ENCODE results near the gene CAPZB. TPM values are rescaled to one million over a fixed set of nuclear protein-coding genes. Genes with fewer than 3 reads are reported as not detected.

CAPZB gene
- polyA plus RNA-seq, 1 donor from 2014 or later = 159 TPM

- Histone ChIP-seq H3K9ac (ENCODE audit: low read length) (no peak overlapping the region), H3K4me3 (ENCODE audit: low read length) (no peak overlapping the region), H3K9me2 (ENCODE audit: insufficient read depth, low read length) (no peaks in the 10 kb centered on the region), H2AFZ (ENCODE audit: low read depth, low read length) (no peak overlapping the region), H3K36me3 (ENCODE audit: insufficient read depth, low read length) (no peaks in the 10 kb centered on the region), H3K27ac (ENCODE audit: low read length) (no peak overlapping the region), H3K4me2 (ENCODE audit: low read length) (no peak overlapping the region), H3F3A (ENCODE audit: insufficient read depth, low read length, poor library complexity, severe bottlenecking) (no peaks in the 10 kb centered on the region), H3K79me2 (replicated peaks; ENCODE audit: insufficient read depth, low read length) (peaks cover 25% of the 10 kb centered on the region), H3K27me3 (ENCODE audit: insufficient read depth, low read depth, low read length) (no peaks in the 10 kb centered on the region), H4K20me1 (ENCODE audit: insufficient read depth) (no peaks in the 10 kb centered on the region), H3K9me3 (ENCODE audit: low read length) (no peaks in the 10 kb centered on the region)
- no peak for TF ChIP-seq EP300 (conservative IDR thresholded peaks at IDR 0.05; ENCODE audit: poor library complexity, severe bottlenecking)
- no peak for TF ChIP-seq CTCF (IDR thresholded peaks at IDR 0.05; ENCODE audit: poor library complexity, severe bottlenecking)
- TF ChIP-seq EZH2 (IDR thresholded peaks at IDR 0.05; ENCODE audit: borderline replicate concordance, insufficient read depth, low read length, poor library complexity, severe bottlenecking) = no peak
- no peak for TF ChIP-seq REST (IDR thresholded peaks at IDR 0.05; ENCODE audit: borderline replicate concordance)
- TF ChIP-seq RAD21 (conservative IDR thresholded peaks at IDR 0.05) = no peak
- no peak for TF ChIP-seq SMC3 (conservative IDR thresholded peaks at IDR 0.05; ENCODE audit: poor library complexity)
- no peak for TF ChIP-seq POLR2AphosphoS5 (IDR thresholded peaks at IDR 0.05)
- no peak for TF ChIP-seq MXI1 (conservative IDR thresholded peaks at IDR 0.05; ENCODE audit: poor library complexity, severe bottlenecking)
- no peak for TF ChIP-seq TAF1 (IDR thresholded peaks at IDR 0.05; ENCODE audit: low read depth)
Observed at GRCh38 chr1:19465650-19466049, 19.7 kb downstream of the CAPZB start.

- no peaks in the 10 kb centered on the region for H3K27me3 ChIP-seq (ENCODE audit: insufficient read depth, low read depth, low read length)
- TF ChIP-seq SMC3 (conservative IDR thresholded peaks at IDR 0.05; ENCODE audit: poor library complexity) = no peak
- no peak overlapping the region for H2AFZ ChIP-seq (ENCODE audit: low read depth, low read length)
- H3K36me3 ChIP-seq (ENCODE audit: insufficient read depth, low read length) = no peaks in the 10 kb centered on the region
- no peaks in the 10 kb centered on the region for H4K20me1 ChIP-seq (ENCODE audit: insufficient read depth)
- no peak overlapping the region for H3K4me3 ChIP-seq (ENCODE audit: low read length)
- no peaks in the 10 kb centered on the region for H3F3A ChIP-seq (ENCODE audit: insufficient read depth, low read length, poor library complexity, severe bottlenecking)
- H3K79me2 ChIP-seq (replicated peaks; ENCODE audit: insufficient read depth, low read length) = peaks cover 25% of the 10 kb centered on the region
- no peak overlapping the region for H3K9ac ChIP-seq (ENCODE audit: low read length)
- H3K9me2 ChIP-seq (ENCODE audit: insufficient read depth, low read length) = no peaks in the 10 kb centered on the region
- no peaks in the 10 kb centered on the region for H3K9me3 ChIP-seq (ENCODE audit: low read length)
- no peak overlapping the region for H3K27ac ChIP-seq (ENCODE audit: low read length)
- no peak overlapping the region for H3K4me2 ChIP-seq (ENCODE audit: low read length)
Observed at GRCh38 chr1:19465123-19465522, 20.2 kb downstream of the CAPZB start.

- H3K36me3 ChIP-seq (ENCODE audit: insufficient read depth, low read length) = no peaks in the 10 kb centered on the region
- no peak overlapping the region for H3K9ac ChIP-seq (ENCODE audit: low read length)
- H2AFZ ChIP-seq (ENCODE audit: low read depth, low read length) = no peak overlapping the region
- H4K20me1 ChIP-seq (ENCODE audit: insufficient read depth) = no peaks in the 10 kb centered on the region
- TF ChIP-seq EP300 (conservative IDR thresholded peaks at IDR 0.05; ENCODE audit: poor library complexity, severe bottlenecking) = no peak
- no peak for TF ChIP-seq MXI1 (conservative IDR thresholded peaks at IDR 0.05; ENCODE audit: poor library complexity, severe bottlenecking)
- no peak for TF ChIP-seq EZH2 (IDR thresholded peaks at IDR 0.05; ENCODE audit: borderline replicate concordance, insufficient read depth, low read length, poor library complexity, severe bottlenecking)
- TF ChIP-seq SMC3 (conservative IDR thresholded peaks at IDR 0.05; ENCODE audit: poor library complexity) = no peak
- no peaks in the 10 kb centered on the region for H3K27me3 ChIP-seq (ENCODE audit: insufficient read depth, low read depth, low read length)
- H3K9me3 ChIP-seq (ENCODE audit: low read length) = no peaks in the 10 kb centered on the region
- no peak overlapping the region for H3K4me3 ChIP-seq (ENCODE audit: low read length)
- no peaks in the 10 kb centered on the region for H3K9me2 ChIP-seq (ENCODE audit: insufficient read depth, low read length)
- no peak overlapping the region for H3K27ac ChIP-seq (ENCODE audit: low read length)
- no peak overlapping the region for H3K4me2 ChIP-seq (ENCODE audit: low read length)
- H3F3A ChIP-seq (ENCODE audit: insufficient read depth, low read length, poor library complexity, severe bottlenecking) = no peaks in the 10 kb centered on the region
- H3K79me2 ChIP-seq (replicated peaks; ENCODE audit: insufficient read depth, low read length) = peaks cover 25% of the 10 kb centered on the region
Observed at GRCh38 chr1:19464696-19465095, 20.6 kb downstream of the CAPZB start.
